Fibroblast of lung (primary cell): ENCODE results near the gene GLIPR1L2.

ENCODE experiments used
- EZH2 ChIP-seq: IDR thresholded peaks from 2 replicates; pipeline ENCODE4 v1.5.1; 2012; ENCODE audit warnings: low read length, control low read depth, mild to moderate bottlenecking; ENCODE audit errors: missing control alignments
- TF ChIP-seq, protein P1 (sequence below), 2 donors: IDR thresholded peaks in 1 of 2; conservative IDR thresholded peaks in 1 of 2; 1 replicate in 1 of 2; 2 replicates in 1 of 2; pipeline ENCODE4 v1.5.1; 2011 to 2012; ENCODE audit warnings: low read length in 2 of 2, control low read depth in 1 of 2, inconsistent platforms in 1 of 2, low read depth in 1 of 2, mild to moderate bottlenecking in 1 of 2

DNA sequence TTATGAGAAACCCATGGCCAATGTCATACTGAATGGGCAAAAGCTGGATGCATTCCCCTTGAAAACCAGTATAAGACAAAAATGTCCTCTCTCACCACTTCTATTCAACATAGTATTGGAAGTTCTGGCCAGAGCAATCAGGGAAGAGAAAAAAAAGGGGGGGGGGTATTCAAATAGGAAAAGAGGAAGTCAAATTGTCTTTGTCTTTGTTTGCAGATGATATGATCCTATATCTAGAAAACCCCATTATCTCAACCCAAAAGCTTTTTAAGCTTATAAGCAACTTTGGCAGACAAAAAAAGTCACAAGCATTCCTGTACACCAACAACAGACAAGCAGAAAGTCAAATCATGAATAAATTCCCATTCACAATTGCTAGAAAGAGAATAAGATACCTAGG lies 36.9 kb upstream of the GLIPR1L2 start:
- TF ChIP-seq, protein P1, sequence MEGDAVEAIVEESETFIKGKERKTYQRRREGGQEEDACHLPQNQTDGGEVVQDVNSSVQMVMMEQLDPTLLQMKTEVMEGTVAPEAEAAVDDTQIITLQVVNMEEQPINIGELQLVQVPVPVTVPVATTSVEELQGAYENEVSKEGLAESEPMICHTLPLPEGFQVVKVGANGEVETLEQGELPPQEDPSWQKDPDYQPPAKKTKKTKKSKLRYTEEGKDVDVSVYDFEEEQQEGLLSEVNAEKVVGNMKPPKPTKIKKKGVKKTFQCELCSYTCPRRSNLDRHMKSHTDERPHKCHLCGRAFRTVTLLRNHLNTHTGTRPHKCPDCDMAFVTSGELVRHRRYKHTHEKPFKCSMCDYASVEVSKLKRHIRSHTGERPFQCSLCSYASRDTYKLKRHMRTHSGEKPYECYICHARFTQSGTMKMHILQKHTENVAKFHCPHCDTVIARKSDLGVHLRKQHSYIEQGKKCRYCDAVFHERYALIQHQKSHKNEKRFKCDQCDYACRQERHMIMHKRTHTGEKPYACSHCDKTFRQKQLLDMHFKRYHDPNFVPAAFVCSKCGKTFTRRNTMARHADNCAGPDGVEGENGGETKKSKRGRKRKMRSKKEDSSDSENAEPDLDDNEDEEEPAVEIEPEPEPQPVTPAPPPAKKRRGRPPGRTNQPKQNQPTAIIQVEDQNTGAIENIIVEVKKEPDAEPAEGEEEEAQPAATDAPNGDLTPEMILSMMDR (conservative IDR thresholded peaks at IDR 0.05 in 1 of 2, IDR thresholded peaks at IDR 0.05 in 1 of 2; ENCODE audit: low read depth in 1 of 2, low read length in 2 of 2) = no peak
- no peak for TF ChIP-seq EZH2
